GM18507 (cell line): Measurements from ENCODE around the gene RAI1.
"Not testable (repeated sequence)": the region's sequence is repeated elsewhere in the genome, so short reads cannot be mapped to it uniquely, and the experiment has no call there.

Experiments
- DNase-seq: peaks from one replicate; pipeline ENCODE4 v3.0.0; 2011; ENCODE audit warnings: low read depth; ENCODE audit not compliant: insufficient read length; ENCODE audit errors: extremely low spot score
- FAIRE-seq: peaks from 2 replicates; lab custom pipeline; 2011; peaks lifted over from hg19 to GRCh38; lab: Jason Lieb, UNC

RAI1 gene

GRCh38 chr17:17677299-17678040, 3.8 kb upstream of the RAI1 start:
- no peak for FAIRE-seq

GRCh38 chr17:17678063-17678699, 3.1 kb upstream of the RAI1 start:
- DNase-seq, FAIRE-seq: not testable (repeated sequence)

More at GRCh38 chr17:17677299-17678040, 3.8 kb upstream of the RAI1 start:
- DNase-seq: no peak

GRCh38 chr17:17679243-17679642, 2.0 kb upstream of the RAI1 start:
- DNase-seq: no peak
- FAIRE-seq: no peak

- FAIRE-seq (no peak), DNase-seq (no peak)
Observed at GRCh38 chr17:17679748-17680147, 1.5 kb upstream of the RAI1 start.

GRCh38 chr17:17680477-17681186, 626 bp upstream of the RAI1 start:
- no peak for FAIRE-seq

GRCh38 chr17:17681744-17682292, 560 bp downstream of the RAI1 start:
- no peak for FAIRE-seq
- DNase-seq: no peak

More at GRCh38 chr17:17680477-17681186, 626 bp upstream of the RAI1 start:
- no peak for DNase-seq

GRCh38 chr17:17682293-17682736, 1.1 kb downstream of the RAI1 start:
- no peak for FAIRE-seq
- no peak for DNase-seq

- DNase-seq (no peak), FAIRE-seq (peak; percentile 49)
Observed at GRCh38 chr17:17682737-17683680, 1.8 kb downstream of the RAI1 start.

GRCh38 chr17:17683710-17684365, 2.6 kb downstream of the RAI1 start:
- FAIRE-seq: no peak
- DNase-seq: no peak

- DNase-seq: no peak
- no peak for FAIRE-seq
Observed at GRCh38 chr17:17684906-17685774, 3.9 kb downstream of the RAI1 start.

GRCh38 chr17:17685775-17686291, 4.6 kb downstream of the RAI1 start:
- DNase-seq (no peak), FAIRE-seq (no peak)

GRCh38 chr17:17689312-17689711, 8.1 kb downstream of the RAI1 start:
- FAIRE-seq (no peak), DNase-seq (no peak)

GRCh38 chr17:17690233-17690632, 9.0 kb downstream of the RAI1 start:
- DNase-seq, FAIRE-seq: not testable (repeated sequence)

GRCh38 chr17:17691468-17692263, 10.4 kb downstream of the RAI1 start:
- FAIRE-seq (peak; percentile 84), DNase-seq (no peak)

- FAIRE-seq: no peak
- no peak for DNase-seq
Observed at GRCh38 chr17:17692353-17693252, 11.3 kb downstream of the RAI1 start.
